Endothelial cell of umbilical vein (primary cell): ENCODE results near the gene TMEM132E.

ENCODE experiments used
- CTCF ChIP-seq, 2 donors: IDR thresholded peaks; 1 replicate in 1 of 2; 2 replicates in 1 of 2; pipeline ENCODE4 v1.5.1; 2011; ENCODE audit warnings: low read length in 2 of 2, mild to moderate bottlenecking in 2 of 2, moderate library complexity in 2 of 2, control low read depth in 1 of 2, inconsistent platforms in 1 of 2, low read depth in 1 of 2; ENCODE audit not compliant: insufficient read depth in 1 of 2; ENCODE audit errors: extremely low read depth in 1 of 2
- EZH2 ChIP-seq: IDR thresholded peaks from 2 replicates; pipeline ENCODE4 v1.6.1; 2012; ENCODE audit warnings: borderline replicate concordance, low read depth, mild to moderate bottlenecking, moderate library complexity, low read length, inconsistent platforms; ENCODE audit not compliant: severe bottlenecking

- TF ChIP-seq CTCF (IDR thresholded peaks at IDR 0.05; ENCODE audit: extremely low read depth in 1 of 2, insufficient read depth in 1 of 2, low read depth in 1 of 2, low read length in 2 of 2) (no peak), EZH2 (no peak)
Measured at GRCh38 chr17:34645594-34645993, 66.2 kb downstream of the TMEM132E start.
